HEK293T (cell line): ENCODE measurements around the gene LEFTY1.

Experiments used
- CTCF ChIA-PET: fragments of 350-600 bp; formaldehyde crosslinking; extraction: SDS; loops from one replicate; lab custom pipeline; 2021; ENCODE audit warnings: antibody characterized with exemption, inconsistent platforms; lab: Yijun Ruan, JAX
- POLR2A ChIA-PET: fragments of 350-600 bp; formaldehyde crosslinking; extraction: SDS; loops from one replicate; lab custom pipeline; 2020; ENCODE audit warnings: antibody characterized with exemption, inconsistent platforms; lab: Yijun Ruan, JAX
- DNase-seq: peaks from one replicate; pipeline ENCODE4 v3.0.0; 2012; ENCODE audit warnings: mixed read lengths; ENCODE audit errors: extremely low spot score
- ARNT ChIP-seq: fragments of 450-650 bp; IDR thresholded peaks from 2 replicates; pipeline ENCODE4 v1.6.1; 2017; ENCODE audit warnings: mild to moderate bottlenecking
- BHLHE40 ChIP-seq: fragments of 450-650 bp; IDR thresholded peaks from 2 replicates; pipeline ENCODE4 v1.6.1; 2016; ENCODE audit warnings: mild to moderate bottlenecking, moderate library complexity, borderline replicate concordance
- CTBP1 ChIP-seq: fragments of 450-650 bp; IDR thresholded peaks from 2 replicates; pipeline ENCODE4 v1.6.1; 2016; ENCODE audit warnings: borderline replicate concordance
- ELF4 ChIP-seq: fragments of 450-650 bp; IDR thresholded peaks from 2 replicates; pipeline ENCODE4 v1.6.1; 2017; ENCODE audit warnings: antibody characterized with exemption
- FOXA1 ChIP-seq: fragments of 450-650 bp; IDR thresholded peaks from 2 replicates; pipeline ENCODE4 v1.6.1; 2016; ENCODE audit warnings: mild to moderate bottlenecking
- FOXK2 ChIP-seq: fragments of 450-650 bp; IDR thresholded peaks from 2 replicates; pipeline ENCODE4 v1.6.1; 2016; ENCODE audit warnings: mild to moderate bottlenecking
- FOXM1 ChIP-seq: fragments of 450-650 bp; IDR thresholded peaks from 2 replicates; pipeline ENCODE4 v1.6.1; 2017; ENCODE audit warnings: mild to moderate bottlenecking, borderline replicate concordance
- HDGF ChIP-seq: fragments of 450-650 bp; IDR thresholded peaks from 2 replicates; pipeline ENCODE4 v1.6.1; 2017; ENCODE audit warnings: antibody characterized with exemption, borderline replicate concordance
- L3MBTL2 ChIP-seq: fragments of 450-650 bp; conservative IDR thresholded peaks from 2 replicates; pipeline ENCODE4 v1.6.1; 2016; ENCODE audit warnings: mild to moderate bottlenecking
- LEF1 ChIP-seq: fragments of 450-650 bp; IDR thresholded peaks from 2 replicates; pipeline ENCODE4 v1.6.1; 2017; ENCODE audit warnings: mild to moderate bottlenecking, borderline replicate concordance
- NFRKB ChIP-seq: fragments of 450-650 bp; IDR thresholded peaks from 2 replicates; pipeline ENCODE4 v1.6.1; 2016; ENCODE audit warnings: mild to moderate bottlenecking, moderate library complexity
- PKNOX1 ChIP-seq: fragments of 450-650 bp; IDR thresholded peaks from 2 replicates; pipeline ENCODE4 v1.6.1; 2016
- SP1 ChIP-seq: fragments of 450-650 bp; IDR thresholded peaks from 2 replicates; pipeline ENCODE4 v1.6.1; 2017
- SUZ12 ChIP-seq: fragments of 450-650 bp; IDR thresholded peaks from 2 replicates; pipeline ENCODE4 v1.6.1; 2016; ENCODE audit warnings: mild to moderate bottlenecking
- TARDBP ChIP-seq: fragments of 450-650 bp; IDR thresholded peaks from 2 replicates; pipeline ENCODE4 v1.6.1; 2016
- ZNF384 ChIP-seq: fragments of 450-650 bp; IDR thresholded peaks from 2 replicates; pipeline ENCODE4 v1.6.1; 2016

LEFTY1 gene

GRCh38 chr1:225881081-225881958 is 7.6 kb downstream of the LEFTY1 start:
- CTCF ChIA-PET = interaction anchor here (0.8 to 2.1 kb wide), 6 partner anchors 11 to 407 kb away, joined by 3 to 11 read pairs (median 4); partner anchors contain the start of gene SRP9
- TF ChIP-seq L3MBTL2 = no peak
- no peak for TF ChIP-seq SP1
- POLR2A ChIA-PET = interaction anchor here (1.0 to 3.9 kb wide), 23 partner anchors 9 to 358 kb away, joined by 3 to 39 read pairs (median 4); partner anchors contain the start of genes H3-3A, LEFTY2, PYCR2 and SDE2
- DNase-seq = no peak

- POLR2A ChIA-PET = interaction anchor here (1.1 to 3.9 kb wide), 9 partner anchors 9 to 119 kb away, joined by 3 to 39 read pairs (median 8); partner anchors contain the start of genes PYCR2, SDE2 and SRP9
- no peak for DNase-seq
- CTCF ChIA-PET = interaction anchor here (0.8 to 1.1 kb wide), 3 partner anchors 10 to 107 kb away, joined by 3 to 4 read pairs (median 4); no protein-coding TSS in a partner anchor
- TF ChIP-seq TARDBP (no peak), ELF4 (no peak), HDGF (no peak), L3MBTL2 (no peak), PKNOX1 (no peak), ZNF384 (no peak), LEF1 (no peak), FOXA1 (no peak), BHLHE40 (no peak), FOXK2 (no peak), SUZ12 (no peak), ARNT (no peak), FOXM1 (no peak), CTBP1 (no peak), NFRKB (no peak), SP1 (no peak)
Measured at GRCh38 chr1:225880636-225881035, 8.3 kb downstream of the LEFTY1 start.

- no peak for DNase-seq
- CTCF ChIA-PET = interaction anchor here (0.8 to 1.0 kb wide), 2 partner anchors 69 to 108 kb away, joined by 3 to 4 read pairs; no protein-coding TSS in a partner anchor
- TF ChIP-seq CTBP1 (no peak), LEF1 (no peak)
- POLR2A ChIA-PET = interaction anchor here (0.6 to 3.9 kb wide), 5 partner anchors 21 to 440 kb away, joined by 3 to 39 read pairs (median 3); partner anchors contain the start of gene PYCR2
Measured at GRCh38 chr1:225880222-225880588, 8.7 kb downstream of the LEFTY1 start.

GRCh38 chr1:225879521-225880221 is 9.3 kb downstream of the LEFTY1 start:
- ChIA-PET CTCF (no interaction called here), POLR2A (interaction anchor here (0.6 to 3.9 kb wide), 2 partner anchors 21 to 440 kb away, joined by 3 to 12 read pairs; no protein-coding TSS in a partner anchor)
- TF ChIP-seq ELF4 (no peak), ARNT (no peak), SP1 (no peak), SUZ12 (no peak), ZNF384 (no peak), FOXA1 (no peak), LEF1 (no peak), NFRKB (no peak), HDGF (no peak), TARDBP (no peak), PKNOX1 (no peak)
- no peak for DNase-seq

- CTCF ChIA-PET = interaction anchor here (0.7 kb wide), 2 partner anchors 11 to 1476 kb away, joined by 3 read pairs; partner anchors contain the start of gene LEFTY1
- no peak for DNase-seq
- POLR2A ChIA-PET = interaction anchor here (1.3 kb wide), 1 partner anchor 45 kb away, joined by 3 read pairs; no protein-coding TSS in a partner anchor
- TF ChIP-seq NFRKB = no peak
- TF ChIP-seq ARNT = no peak
- TF ChIP-seq SP1 = no peak
- TF ChIP-seq HDGF = no peak
- no peak for TF ChIP-seq LEF1
- TF ChIP-seq TARDBP = no peak
- no peak for TF ChIP-seq SUZ12
- TF ChIP-seq ZNF384 = no peak
- TF ChIP-seq CTBP1 = no peak
- TF ChIP-seq FOXM1 = no peak
- TF ChIP-seq FOXK2 = no peak
- TF ChIP-seq ELF4 = no peak
- no peak for TF ChIP-seq FOXA1
- TF ChIP-seq BHLHE40 = no peak
- no peak for TF ChIP-seq PKNOX1
Measured at GRCh38 chr1:225878282-225878681, 10.7 kb downstream of the LEFTY1 start.
